ENCODE results near the gene ITGB3. TPM values are rescaled to one million over a fixed set of nuclear protein-coding genes. Genes with fewer than 3 reads are reported as not detected.

ITGB3 gene
- total and polyA plus RNA-seq, 7 donors: 0.69 to 62.7 (median 28.5) TPM

DNA sequence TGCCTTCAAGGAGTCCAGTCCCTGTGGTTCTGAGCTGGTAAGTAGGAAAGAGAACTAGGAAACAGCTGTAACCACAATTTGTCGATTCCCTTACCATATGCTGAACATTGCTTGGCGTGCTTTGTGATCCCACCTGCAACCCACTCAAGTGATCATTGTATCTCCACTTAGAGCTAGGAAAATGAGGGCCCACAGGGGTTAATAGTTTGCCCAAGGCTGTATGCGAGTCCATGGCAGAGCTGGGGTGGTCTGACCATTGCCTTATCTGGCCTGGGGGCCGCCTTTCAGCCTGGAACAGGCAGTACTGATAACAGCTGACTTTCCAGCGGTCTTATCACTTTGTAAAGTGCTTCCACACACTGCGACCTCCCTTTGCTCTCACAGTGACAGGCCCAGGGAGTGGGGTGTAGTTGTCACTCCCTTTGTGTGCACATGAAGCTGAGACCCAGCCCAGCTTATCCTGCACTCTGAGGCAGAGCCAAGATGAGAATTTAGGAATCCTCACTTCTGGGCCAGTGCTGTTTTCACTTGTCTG lies 34.7 kb upstream of the ITGB3 start:
- TF ChIP-seq POLR2A (IDR thresholded peaks at IDR 0.05): no peak
- intact Hi-C loops (cut with DNase I): no loop called here
- H3K4me1 ChIP-seq: no peaks in the 10 kb centered on the region
- no peak overlapping the region for H3K4me3 ChIP-seq
- no peaks in the 10 kb centered on the region for H3K9me3 ChIP-seq
- H3K27ac ChIP-seq: no peak overlapping the region
- no peaks in the 10 kb centered on the region for H3K36me3 ChIP-seq
- no peak for DNase-seq
- H3K27me3 ChIP-seq: no peaks in the 10 kb centered on the region
- WGBS, 2 donors: 58 to 85% methylated on average over 6 of the region's 6 CpGs

- 92 to 93% methylated on average over 21 of the region's 21 CpGs for WGBS, 2 donors
- no peaks in the 10 kb centered on the region for H3K36me3 ChIP-seq
- no peak overlapping the region for H3K4me3 ChIP-seq
- no peaks in the 10 kb centered on the region for H3K9me3 ChIP-seq
- no peak for DNase-seq
- no peaks in the 10 kb centered on the region for H3K27me3 ChIP-seq
- peaks cover 0 to 5% (median 4%) of the 10 kb centered on the region in 4 donors for H3K4me1 ChIP-seq
- intact Hi-C loops (cut with DNase I): no loop called here
- no peak for TF ChIP-seq POLR2AphosphoS5 (IDR thresholded peaks at IDR 0.05)
- TF ChIP-seq EP300 (IDR thresholded peaks at IDR 0.05): no peak
- TF ChIP-seq, protein P1, sequence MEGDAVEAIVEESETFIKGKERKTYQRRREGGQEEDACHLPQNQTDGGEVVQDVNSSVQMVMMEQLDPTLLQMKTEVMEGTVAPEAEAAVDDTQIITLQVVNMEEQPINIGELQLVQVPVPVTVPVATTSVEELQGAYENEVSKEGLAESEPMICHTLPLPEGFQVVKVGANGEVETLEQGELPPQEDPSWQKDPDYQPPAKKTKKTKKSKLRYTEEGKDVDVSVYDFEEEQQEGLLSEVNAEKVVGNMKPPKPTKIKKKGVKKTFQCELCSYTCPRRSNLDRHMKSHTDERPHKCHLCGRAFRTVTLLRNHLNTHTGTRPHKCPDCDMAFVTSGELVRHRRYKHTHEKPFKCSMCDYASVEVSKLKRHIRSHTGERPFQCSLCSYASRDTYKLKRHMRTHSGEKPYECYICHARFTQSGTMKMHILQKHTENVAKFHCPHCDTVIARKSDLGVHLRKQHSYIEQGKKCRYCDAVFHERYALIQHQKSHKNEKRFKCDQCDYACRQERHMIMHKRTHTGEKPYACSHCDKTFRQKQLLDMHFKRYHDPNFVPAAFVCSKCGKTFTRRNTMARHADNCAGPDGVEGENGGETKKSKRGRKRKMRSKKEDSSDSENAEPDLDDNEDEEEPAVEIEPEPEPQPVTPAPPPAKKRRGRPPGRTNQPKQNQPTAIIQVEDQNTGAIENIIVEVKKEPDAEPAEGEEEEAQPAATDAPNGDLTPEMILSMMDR (IDR thresholded peaks at IDR 0.05): no peak
- no peak for TF ChIP-seq POLR2A (IDR thresholded peaks at IDR 0.05)
- no peak overlapping the region for H3K27ac ChIP-seq
Observed at GRCh38 chr17:47219621-47220475, 33.8 kb upstream of the ITGB3 start.

DNA sequence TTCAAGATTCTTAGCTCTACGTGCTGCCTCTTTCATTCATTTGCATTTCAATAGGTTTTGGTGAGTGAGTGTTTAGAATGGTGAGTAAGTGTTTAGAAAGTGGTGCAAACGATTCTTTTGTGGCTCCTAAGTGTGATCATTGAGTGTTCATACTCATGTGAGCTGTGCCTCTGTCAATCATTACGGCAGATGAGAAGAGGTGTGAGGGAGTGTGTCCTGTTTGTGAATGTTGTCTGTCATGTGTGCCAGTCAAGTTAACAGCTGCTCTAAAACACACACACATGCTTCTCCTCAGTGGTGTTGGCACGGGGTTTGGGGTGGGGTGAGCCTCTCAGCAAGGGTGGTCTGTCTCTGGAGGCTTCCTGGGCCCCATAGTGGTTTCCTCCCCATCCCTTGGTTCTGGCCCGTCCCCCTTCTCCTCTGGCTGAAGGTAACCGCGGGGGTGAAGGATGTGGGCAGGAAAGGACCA lies 33.1 kb upstream of the ITGB3 start:
- TF ChIP-seq POLR2AphosphoS5 (IDR thresholded peaks at IDR 0.05) (no peak), EP300 (IDR thresholded peaks at IDR 0.05) (no peak)
- intact Hi-C loops (cut with DNase I): no loop called here

GRCh38 chr17:47221154-47221553 lies 32.5 kb upstream of the ITGB3 start:
- WGBS, 2 donors: 70 to 92% methylated on average over 6 of the region's 6 CpGs
- Histone ChIP-seq H3K27ac (no peak overlapping the region), H3K27me3 (no peaks in the 10 kb centered on the region), H3K9me3 (no peaks in the 10 kb centered on the region), H3K4me1 (peaks cover 0 to 18% (median 17%) of the 10 kb centered on the region in 4 donors), H3K36me3 (no peaks in the 10 kb centered on the region), H3K4me3 (no peak overlapping the region)
- intact Hi-C loops (cut with DNase I): no loop called here
- DNase-seq: no peak
- no peak for TF ChIP-seq POLR2A (IDR thresholded peaks at IDR 0.05)
- TF ChIP-seq, protein P1 (IDR thresholded peaks at IDR 0.05): no peak
- no peak for TF ChIP-seq POLR2AphosphoS5 (IDR thresholded peaks at IDR 0.05)
- TF ChIP-seq EP300 (IDR thresholded peaks at IDR 0.05): no peak

More for the DNA sequence above, 33.1 kb upstream of the ITGB3 start:
- Histone ChIP-seq H3K36me3 (no peaks in the 10 kb centered on the region), H3K27me3 (no peaks in the 10 kb centered on the region), H3K27ac (no peak overlapping the region), H3K9me3 (no peaks in the 10 kb centered on the region), H3K4me3 (no peak overlapping the region), H3K4me1 (peaks cover 0 to 12% (median 11%) of the 10 kb centered on the region in 4 donors)
- WGBS, 2 donors: 41 to 73% methylated on average over 7 of the region's 7 CpGs
- DNase-seq: no peak

GRCh38 chr17:47222047-47222446 lies 31.6 kb upstream of the ITGB3 start:
- intact Hi-C loops (cut with DNase I): no loop called here
- no peaks in the 10 kb centered on the region for H3K9me3 ChIP-seq
- TF ChIP-seq EP300 (IDR thresholded peaks at IDR 0.05) (no peak), POLR2AphosphoS5 (IDR thresholded peaks at IDR 0.05) (no peak), POLR2A (IDR thresholded peaks at IDR 0.05) (no peak)
- TF ChIP-seq, protein P1 (IDR thresholded peaks at IDR 0.05): no peak

More at GRCh38 chr17:47222047-47222446, 31.6 kb upstream of the ITGB3 start:
- H3K27me3 ChIP-seq: no peaks in the 10 kb centered on the region
- no peak overlapping the region for H3K27ac ChIP-seq
- no peaks in the 10 kb centered on the region for H3K36me3 ChIP-seq
- 61 to 88% methylated on average over 4 of the region's 4 CpGs for WGBS, 2 donors
- no peak overlapping the region for H3K4me3 ChIP-seq
- no peak for DNase-seq
- H3K4me1 ChIP-seq: peaks cover 0 to 21% (median 17%) of the 10 kb centered on the region in 4 donors

All from sigmoid colon (tissue), 7 donors.